MG63 (cell line): ENCODE data around the gene PURB. TPM values are rescaled to one million over a fixed set of nuclear protein-coding genes. Genes with fewer than 3 reads are reported as not detected.

Experiments
- DNase-seq: peaks from one replicate; pipeline ENCODE4 v3.0.0-alpha.2; 2020
- H3K27me3 ChIP-seq: fragments of 250-450 bp; sonication (Bioruptor Pico); 2 replicates; pipeline ENCODE4 v1.5.1; 2020; ENCODE audit warnings: mild to moderate bottlenecking, moderate library complexity
- H3K36me3 ChIP-seq: fragments of 250-450 bp; sonication (Bioruptor Pico); 2 replicates; pipeline ENCODE4 v1.5.1; 2020; ENCODE audit warnings: mild to moderate bottlenecking, moderate library complexity
- H3K4me3 ChIP-seq: fragments of 250-450 bp; sonication (Bioruptor Pico); 2 replicates; pipeline ENCODE4 v1.5.1; 2020; ENCODE audit warnings: mild to moderate bottlenecking, moderate library complexity
- H3K9me3 ChIP-seq: fragments of 250-450 bp; sonication (Bioruptor Pico); 2 replicates; pipeline ENCODE4 v1.5.1; 2020; ENCODE audit warnings: mild to moderate bottlenecking, moderate library complexity
- total RNA-seq: library from RNA; depleted of rRNA; stranded (reverse); fragments of >200 nt; shearing (Covaris generic); gene quantifications from 2 replicates; pipeline ENCODE4 v1.2.3, GENCODE V29; 2014; ENCODE audit warnings: low replicate concordance

Gene PURB
- total RNA-seq, 1 experiment from 2014 or later: 12.0 TPM

DNA sequence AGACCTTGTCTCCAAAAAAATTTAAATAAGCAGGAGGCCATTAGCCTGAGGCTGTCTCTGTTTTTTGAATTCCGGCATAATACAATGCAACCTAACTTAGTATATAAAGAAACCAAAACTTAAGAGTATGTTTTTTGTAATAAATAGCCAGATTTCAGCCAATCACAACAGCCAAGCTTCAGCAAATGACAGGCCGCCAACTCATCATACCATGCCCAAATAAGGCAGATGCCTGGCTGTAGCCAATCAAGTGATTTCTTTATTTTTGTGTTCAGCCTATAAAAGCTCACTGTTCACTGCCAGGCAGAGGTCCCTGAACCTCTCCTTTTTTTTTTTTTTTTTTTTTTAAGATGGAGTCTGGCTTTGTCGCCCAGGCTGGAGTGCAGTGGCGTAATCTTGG lies 12.7 kb upstream of the PURB start:
- H3K27me3 ChIP-seq: no peaks in the 10 kb centered on the region
- no peak overlapping the region for H3K4me3 ChIP-seq
- no peaks in the 10 kb centered on the region for H3K9me3 ChIP-seq
- no peaks in the 10 kb centered on the region for H3K36me3 ChIP-seq
- no peak for DNase-seq

DNA sequence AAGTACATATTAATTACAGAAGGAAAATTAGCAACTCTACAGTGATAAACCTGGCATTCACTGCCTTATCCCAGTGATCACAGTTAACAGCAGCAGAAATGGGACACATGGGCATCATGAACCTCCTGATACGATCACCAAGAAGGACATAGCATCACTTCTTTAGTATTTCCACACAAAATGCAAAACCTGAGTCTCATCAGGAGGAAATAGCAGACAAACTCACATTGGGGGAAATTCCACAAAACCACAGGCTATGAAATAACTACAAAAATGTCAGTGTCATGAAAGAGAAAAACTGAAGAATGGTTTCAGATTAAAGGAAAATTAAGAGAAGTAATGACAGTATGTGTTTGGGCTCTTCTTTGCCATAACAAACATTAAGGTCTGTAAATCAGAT lies 12.0 kb upstream of the PURB start:
- Histone ChIP-seq H3K4me3 (no peak overlapping the region), H3K9me3 (no peaks in the 10 kb centered on the region), H3K36me3 (no peaks in the 10 kb centered on the region), H3K27me3 (no peaks in the 10 kb centered on the region)
- DNase-seq: no peak

DNA sequence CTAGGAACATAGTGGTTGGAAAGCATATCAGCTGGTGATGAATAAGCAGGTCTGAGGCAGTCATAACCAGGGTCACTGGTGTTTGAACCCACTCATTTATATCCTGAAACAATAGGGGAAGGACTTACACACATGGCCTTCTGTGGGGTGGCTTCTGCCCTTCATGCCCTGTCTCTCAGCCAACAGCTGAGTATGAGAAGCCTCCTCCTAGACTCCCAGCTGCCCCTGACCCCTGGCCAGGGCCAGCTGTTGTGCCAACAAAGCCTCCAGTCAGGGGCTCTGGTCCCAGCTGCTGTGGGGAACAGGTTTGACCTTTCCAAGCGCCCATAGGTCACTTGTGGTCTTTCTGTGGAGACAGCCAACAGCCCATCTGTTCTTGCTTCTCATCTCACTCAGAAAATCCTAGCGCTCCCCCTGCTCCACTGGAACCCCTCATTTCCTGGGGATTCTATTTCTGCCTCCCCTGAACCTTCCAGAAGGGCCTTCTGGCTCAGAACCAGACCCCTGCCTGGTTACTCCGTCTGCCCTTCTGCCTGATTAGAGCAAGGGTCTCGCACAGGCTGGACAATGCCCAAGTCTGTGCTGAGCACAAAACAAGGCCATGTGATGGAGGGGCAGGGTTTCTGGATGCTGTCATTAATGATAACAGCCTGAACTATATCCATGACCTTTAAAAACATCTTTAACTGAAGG lies 9.7 kb upstream of the PURB start:
- no peaks in the 10 kb centered on the region for H3K27me3 ChIP-seq
- H3K4me3 ChIP-seq: no peak overlapping the region
- H3K9me3 ChIP-seq: no peaks in the 10 kb centered on the region
- H3K36me3 ChIP-seq: no peaks in the 10 kb centered on the region
- no peak for DNase-seq

DNA sequence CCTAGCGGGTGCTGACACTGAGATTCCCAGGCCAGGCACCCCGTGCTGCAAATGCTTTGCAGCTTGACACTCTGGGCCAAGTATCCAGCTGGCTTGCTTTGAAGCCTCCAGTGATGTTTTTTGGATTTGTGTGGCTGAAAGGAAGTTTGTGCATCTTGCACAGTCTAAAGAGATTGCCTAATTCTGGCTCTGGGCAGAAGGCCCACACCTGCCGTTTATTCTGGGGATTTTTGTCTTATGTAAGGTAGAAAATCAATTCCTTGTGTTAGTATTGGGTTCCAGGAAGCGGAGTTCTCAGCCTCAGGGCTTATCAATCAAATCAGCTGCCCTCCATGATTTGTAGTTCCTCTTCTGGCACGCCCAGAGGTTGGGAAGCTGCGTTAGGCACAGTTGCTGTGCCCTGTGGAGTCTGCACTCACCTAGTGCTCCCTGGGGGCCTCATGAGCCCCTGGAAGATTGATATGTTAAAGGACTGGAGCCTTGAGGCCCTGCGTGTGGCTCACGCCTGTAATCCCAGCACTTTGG lies 8.4 kb upstream of the PURB start:
- Histone ChIP-seq H3K36me3 (no peaks in the 10 kb centered on the region), H3K4me3 (no peak overlapping the region), H3K27me3 (no peaks in the 10 kb centered on the region), H3K9me3 (no peaks in the 10 kb centered on the region)
- no peak for DNase-seq

DNA sequence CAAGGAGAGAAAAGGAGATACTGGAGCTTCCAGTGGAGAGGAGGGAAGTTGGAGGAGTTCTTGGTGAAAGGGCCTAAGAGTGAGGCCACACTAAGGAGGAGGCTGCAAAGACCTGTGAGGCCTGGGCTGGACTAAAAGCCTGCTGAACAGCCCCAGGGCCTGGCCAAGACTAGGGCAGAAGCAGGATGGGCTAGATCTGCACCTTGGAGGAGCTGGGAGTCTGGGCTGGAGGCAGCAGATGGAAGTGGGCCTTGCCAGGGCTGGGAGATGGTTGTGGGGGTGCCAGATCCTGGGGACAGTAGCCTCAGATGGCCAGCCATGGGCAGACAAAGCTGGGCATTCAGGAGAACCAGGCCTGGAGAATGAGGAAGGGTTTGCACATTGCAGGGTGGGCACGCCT lies 6.5 kb upstream of the PURB start:
- no peak overlapping the region for H3K4me3 ChIP-seq
- DNase-seq: no peak
- no peaks in the 10 kb centered on the region for H3K9me3 ChIP-seq

DNA sequence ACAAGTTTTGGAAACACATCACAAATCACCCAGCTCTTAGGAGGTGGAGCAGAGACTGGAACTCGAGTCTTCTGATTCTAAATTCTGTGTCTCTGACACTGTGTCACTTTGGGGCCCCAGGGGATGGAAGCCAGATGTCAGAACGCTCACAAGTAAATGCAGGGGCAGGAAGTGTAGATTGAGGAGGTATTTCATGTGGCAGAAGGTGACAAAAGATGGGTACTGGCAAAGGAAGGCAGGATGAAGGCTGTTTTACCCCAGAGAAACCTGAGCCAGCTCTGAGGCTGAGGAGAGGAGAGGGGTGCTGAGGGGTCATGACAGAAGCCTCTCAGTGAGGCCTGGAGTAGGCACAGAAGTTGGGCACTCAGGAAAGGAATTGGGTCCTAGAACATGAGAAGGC lies 6.0 kb upstream of the PURB start:
- Histone ChIP-seq H3K27me3 (no peaks in the 10 kb centered on the region), H3K4me3 (no peak overlapping the region), H3K9me3 (no peaks in the 10 kb centered on the region), H3K36me3 (no peaks in the 10 kb centered on the region)
- DNase-seq: no peak

More for the DNA sequence above, 6.5 kb upstream of the PURB start:
- Histone ChIP-seq H3K27me3 (no peaks in the 10 kb centered on the region), H3K36me3 (no peaks in the 10 kb centered on the region)

DNA sequence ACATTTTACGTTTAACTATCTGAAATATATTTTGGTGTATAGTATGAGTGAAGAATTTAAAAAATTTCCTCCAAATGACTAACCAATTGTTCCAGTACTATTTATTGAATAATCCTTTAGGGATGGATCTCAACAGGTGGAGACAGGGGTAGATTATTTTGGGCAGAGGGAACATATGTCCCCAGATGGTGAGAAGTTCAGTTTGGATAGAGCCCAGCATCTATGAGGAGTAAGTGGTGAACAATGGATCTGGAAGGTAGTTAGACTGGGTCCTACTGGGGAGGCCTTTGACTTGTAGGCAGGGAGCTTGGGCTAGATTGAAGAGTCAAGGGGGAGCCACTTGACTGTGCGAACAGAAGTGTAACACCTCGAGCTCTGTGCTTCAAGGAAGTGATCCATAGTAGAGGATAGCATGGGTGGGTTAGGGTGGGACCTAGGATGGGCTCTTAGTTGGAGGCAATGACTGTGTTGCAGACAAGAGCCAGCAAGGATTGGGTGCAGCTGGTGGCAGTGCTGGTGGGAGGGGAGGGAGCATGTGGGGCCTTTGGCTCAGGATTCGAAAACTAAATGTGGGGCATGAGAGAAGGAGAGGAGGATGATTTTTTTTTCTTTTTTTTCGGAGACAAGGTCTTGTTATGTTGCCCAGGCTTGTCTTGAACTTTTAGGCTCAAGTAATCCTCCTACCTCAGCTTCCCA lies 3.9 kb upstream of the PURB start:
- Histone ChIP-seq H3K36me3 (peaks cover 3% of the 10 kb centered on the region), H3K9me3 (no peaks in the 10 kb centered on the region), H3K4me3 (no peak overlapping the region), H3K27me3 (no peaks in the 10 kb centered on the region)
- no peak for DNase-seq

DNA sequence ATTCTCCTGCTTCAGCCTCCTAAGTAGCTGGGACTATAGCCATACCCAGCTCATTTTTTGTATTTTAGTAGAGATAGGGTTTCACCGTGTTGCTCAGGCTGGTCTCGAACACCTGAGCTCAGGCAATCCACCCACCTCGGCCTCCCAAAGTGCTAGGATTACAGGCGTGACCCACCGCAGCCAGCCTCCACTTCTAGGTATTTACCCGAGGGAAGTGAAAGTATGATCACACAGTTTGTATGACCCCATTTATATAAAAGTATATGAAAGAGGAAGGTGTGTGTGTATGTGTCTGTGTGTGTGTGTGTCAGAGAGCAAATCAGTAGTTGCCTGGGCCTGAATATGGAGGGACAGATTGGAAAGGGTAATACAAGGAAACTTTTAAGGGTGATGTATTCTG lies 2.0 kb upstream of the PURB start:
- peaks cover 23% of the 10 kb centered on the region for H3K36me3 ChIP-seq
- no peak overlapping the region for H3K4me3 ChIP-seq
- no peaks in the 10 kb centered on the region for H3K9me3 ChIP-seq
- no peak for DNase-seq
- no peaks in the 10 kb centered on the region for H3K27me3 ChIP-seq

DNA sequence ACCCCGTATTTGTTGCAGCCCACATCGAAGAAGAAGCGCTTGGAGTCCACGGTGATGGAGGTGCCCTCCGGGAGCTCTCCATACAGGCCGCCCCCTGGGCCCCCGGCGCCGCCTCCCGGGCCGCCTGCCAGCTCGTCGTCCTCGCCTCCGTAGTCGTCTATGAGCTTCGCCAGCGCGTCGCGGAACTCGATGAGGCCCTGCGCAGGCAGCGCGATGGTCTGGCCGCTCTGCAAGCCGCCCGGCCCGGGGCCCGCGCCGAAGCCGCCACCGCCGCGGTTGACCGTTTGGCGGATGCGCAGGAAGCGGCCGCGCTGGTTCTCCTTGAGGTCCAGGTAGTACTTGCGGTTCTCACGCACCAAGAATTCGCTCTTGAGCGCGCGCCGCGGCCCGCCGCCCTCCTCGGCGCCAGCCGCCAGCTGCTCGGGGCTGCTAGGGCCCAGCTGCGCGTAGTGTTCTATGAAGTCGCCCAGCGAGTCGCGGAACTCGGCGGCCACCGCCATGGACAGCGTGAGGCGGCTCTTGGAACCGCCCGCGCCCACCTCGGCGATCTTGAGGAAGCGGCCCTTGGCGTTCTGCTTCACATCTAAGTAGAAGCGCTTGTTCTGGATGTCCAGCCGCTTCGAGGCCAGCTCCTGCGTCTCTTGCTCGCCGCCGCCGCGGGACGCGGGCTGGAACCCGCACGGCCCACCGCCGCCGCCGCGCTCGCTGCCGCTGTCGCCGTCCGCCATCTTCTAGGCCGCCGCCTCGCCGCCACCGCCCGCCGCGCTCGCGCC lies 523 bp downstream of the PURB start:
- Histone ChIP-seq H3K27me3 (no peaks in the 10 kb centered on the region), H3K4me3 (peak overlapping the region; percentile 90), H3K9me3 (no peaks in the 10 kb centered on the region), H3K36me3 (peaks cover 46% of the 10 kb centered on the region)
- peak; percentile 61 for DNase-seq

DNA sequence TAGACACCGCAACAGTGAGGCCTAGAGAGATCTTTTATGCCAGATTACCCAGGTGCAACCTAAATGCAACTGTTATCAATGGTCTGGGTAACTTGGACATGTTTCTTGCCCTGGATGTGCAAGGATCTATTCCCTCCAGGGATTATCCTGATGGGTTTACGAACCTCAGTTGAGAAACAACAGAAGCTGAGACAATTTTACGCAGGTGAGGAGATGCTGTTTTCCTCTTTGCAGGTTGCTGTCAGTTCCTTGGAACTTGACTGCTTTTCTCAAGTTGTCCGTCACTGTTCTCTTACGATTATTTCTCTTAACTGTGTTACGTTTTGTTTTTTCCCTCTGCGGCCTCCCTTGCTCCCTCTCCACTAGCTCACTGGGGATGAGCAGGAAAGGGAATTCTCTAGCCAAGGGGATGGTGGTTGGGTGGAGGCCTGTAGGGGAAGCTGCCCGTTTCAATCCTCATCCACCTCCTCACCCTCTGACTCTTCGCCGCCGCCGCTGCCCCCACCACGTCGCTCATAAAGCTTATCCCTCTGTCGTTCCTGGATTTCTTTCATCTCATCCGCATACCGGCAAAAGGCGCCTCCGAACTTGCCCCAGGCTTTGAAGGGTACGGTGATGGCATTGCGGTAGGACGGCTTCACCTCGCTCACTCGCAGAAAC lies 1.2 kb downstream of the PURB start:
- H3K36me3 ChIP-seq: peaks cover 51% of the 10 kb centered on the region
- peak; percentile 3 for DNase-seq
- H3K9me3 ChIP-seq: no peaks in the 10 kb centered on the region
- H3K4me3 ChIP-seq: peak overlapping the region; percentile 90
- H3K27me3 ChIP-seq: no peaks in the 10 kb centered on the region

DNA sequence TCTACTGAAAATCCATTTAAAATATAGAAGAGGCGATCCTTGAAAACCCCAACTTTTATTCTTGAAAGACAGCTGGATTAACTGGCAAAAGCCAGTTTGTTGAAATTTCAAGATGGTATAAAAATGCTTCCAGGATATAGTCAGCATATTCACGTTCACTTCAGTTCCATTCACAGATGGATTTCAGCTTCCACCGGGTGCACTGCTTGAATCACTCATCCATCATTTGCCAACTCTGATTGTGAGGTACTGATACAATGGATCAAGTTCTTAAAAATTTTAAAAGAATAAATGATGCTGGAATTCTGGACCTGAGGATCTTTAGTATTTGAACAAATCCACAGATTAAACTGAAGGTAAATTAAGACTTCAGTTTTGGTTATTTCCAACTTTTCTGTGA lies 2.4 kb downstream of the PURB start:
- no peak for DNase-seq
- Histone ChIP-seq H3K27me3 (no peaks in the 10 kb centered on the region), H3K9me3 (no peaks in the 10 kb centered on the region), H3K4me3 (peak overlapping the region; percentile 90), H3K36me3 (peaks cover 63% of the 10 kb centered on the region)

DNA sequence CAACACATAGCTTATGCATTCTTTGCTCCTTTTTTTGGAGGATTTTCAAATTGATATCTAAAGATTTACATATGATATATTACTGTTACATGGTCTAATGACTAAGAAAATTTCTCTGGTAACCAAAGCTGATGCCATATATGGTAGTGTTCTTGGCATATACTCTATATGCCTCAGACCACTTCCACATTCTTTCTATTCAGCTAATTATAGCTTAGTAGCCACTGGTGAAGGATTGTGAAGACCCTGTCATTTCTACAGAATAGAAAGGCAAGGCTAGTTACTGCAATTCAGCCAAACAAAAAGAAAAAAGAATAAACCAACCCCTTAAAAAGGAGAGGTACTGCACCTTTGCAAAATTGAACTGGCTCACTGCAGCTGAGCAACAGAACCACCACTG lies 3.7 kb downstream of the PURB start:
- Histone ChIP-seq H3K36me3 (peaks cover 65% of the 10 kb centered on the region), H3K9me3 (no peaks in the 10 kb centered on the region)
- no peak for DNase-seq

DNA sequence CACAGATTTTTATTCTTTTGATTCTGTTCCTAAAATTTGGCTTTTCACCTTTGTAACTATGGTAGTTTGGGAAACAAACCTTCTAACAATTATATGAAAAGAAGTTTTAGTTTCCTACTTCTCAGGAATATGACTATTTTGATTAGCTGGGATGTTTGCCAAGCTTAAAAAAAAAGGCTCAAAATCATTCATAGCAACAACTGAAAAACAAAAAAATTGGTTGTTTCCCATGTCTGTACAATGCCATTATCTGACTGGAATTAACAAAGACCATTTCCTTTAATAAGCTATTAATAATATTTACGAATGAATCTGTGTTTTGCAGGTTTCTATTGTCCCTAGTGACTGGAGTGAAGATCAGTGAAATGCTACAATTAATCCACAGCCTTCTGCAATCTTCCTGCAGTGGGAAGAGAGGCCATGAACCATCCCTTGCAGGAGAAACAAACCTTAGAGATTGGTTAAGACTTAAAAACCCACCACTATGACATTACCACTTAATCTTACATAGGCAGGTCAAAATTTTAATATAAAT lies 4.2 kb downstream of the PURB start:
- no peak for DNase-seq
- no peaks in the 10 kb centered on the region for H3K27me3 ChIP-seq
- H3K36me3 ChIP-seq: peaks cover 65% of the 10 kb centered on the region
- peak overlapping the region; percentile 90 for H3K4me3 ChIP-seq
- no peaks in the 10 kb centered on the region for H3K9me3 ChIP-seq

More for the DNA sequence above, 3.7 kb downstream of the PURB start:
- H3K27me3 ChIP-seq: no peaks in the 10 kb centered on the region
- H3K4me3 ChIP-seq: peak overlapping the region; percentile 90

DNA sequence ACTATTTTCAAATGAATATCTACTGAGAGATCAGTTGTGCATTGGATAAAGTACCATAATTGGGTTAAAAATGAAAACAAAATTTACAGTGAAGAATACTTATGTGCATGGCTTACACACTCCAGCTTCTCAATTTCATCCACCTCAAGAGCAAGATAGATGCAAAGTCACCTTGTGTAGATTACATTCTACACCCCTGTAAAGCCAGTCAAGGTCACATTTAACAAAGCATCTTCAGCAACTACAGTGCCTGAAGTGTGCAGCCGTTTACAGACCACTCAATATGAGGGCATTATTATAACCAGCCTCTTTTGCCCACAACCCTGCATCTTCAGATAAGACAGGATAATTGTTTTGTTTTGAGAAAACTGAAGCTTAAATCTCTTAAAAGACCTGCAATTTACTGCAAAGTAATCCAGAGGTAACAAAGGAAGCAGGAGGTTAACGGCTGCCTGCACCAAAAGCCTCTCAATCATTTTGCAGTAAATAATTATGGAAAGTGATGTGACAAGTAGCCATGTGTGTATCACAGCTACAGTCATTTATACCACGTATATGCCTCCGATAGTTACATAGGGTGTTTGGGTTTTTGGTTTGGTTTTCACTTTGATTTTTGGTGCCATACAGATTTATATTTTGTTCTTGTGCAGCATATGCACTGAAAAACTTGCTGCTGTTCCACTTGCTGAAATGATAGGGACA lies 4.9 kb downstream of the PURB start:
- Histone ChIP-seq H3K9me3 (no peaks in the 10 kb centered on the region), H3K4me3 (no peak overlapping the region), H3K27me3 (no peaks in the 10 kb centered on the region), H3K36me3 (peaks cover 65% of the 10 kb centered on the region)
- no peak for DNase-seq

DNA sequence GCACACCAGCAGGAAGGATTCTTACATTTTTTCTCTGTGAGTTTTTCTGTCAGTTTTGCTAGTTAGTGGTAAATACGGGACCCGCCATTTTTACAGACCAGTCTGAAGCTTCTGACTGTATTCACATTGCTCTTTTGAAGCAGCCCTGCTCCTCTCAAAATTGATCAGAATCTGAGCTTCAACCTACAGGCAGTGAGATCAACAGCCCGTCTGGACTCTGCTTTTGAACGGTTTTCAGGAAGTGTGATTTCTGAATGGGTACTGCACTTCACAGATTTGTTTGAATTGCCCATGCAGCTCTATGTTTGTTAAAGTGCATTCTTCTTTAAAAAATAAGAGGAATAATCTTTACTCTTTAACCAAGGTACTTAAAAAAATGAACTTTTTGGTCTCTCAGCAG lies 8.9 kb downstream of the PURB start:
- Histone ChIP-seq H3K27me3 (no peaks in the 10 kb centered on the region), H3K36me3 (peaks cover 34% of the 10 kb centered on the region), H3K9me3 (no peaks in the 10 kb centered on the region), H3K4me3 (no peak overlapping the region)
- DNase-seq: no peak

DNA sequence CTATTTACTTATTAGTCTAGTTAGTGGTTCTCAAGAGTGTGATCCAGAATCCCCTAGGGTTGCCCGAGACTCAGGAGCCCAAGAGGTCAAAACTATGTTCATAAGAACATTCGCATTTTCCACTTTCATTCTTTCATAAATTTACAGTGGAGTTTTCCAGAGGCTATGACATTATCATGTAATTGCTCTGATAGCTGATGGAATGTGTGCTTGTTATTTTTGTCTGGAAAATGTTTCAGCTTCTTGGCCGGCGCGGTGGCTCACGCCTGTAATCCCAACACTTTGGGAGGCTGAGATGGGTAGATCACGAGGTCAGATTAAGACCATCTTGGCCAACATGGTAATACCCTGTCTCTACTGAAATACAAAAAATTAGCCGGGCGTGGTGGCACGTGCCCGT lies 10.1 kb downstream of the PURB start:
- no peak for DNase-seq
- H3K4me3 ChIP-seq: no peak overlapping the region
- no peaks in the 10 kb centered on the region for H3K9me3 ChIP-seq
- H3K27me3 ChIP-seq: no peaks in the 10 kb centered on the region
- H3K36me3 ChIP-seq: peaks cover 22% of the 10 kb centered on the region
